ENCODE results near the gene SLIT3.
"Not testable (repeated sequence)": the region's sequence is repeated elsewhere in the genome, so short reads cannot be mapped to it uniquely, and the experiment has no call there.

SLIT3 gene

GRCh38 chr5:169216866-169217265, 84.1 kb downstream of the SLIT3 start:
- no peak for DNase-seq

GRCh38 chr5:169213479-169213878, 87.5 kb downstream of the SLIT3 start:
- no peak for DNase-seq

GRCh38 chr5:169211761-169212160, 89.2 kb downstream of the SLIT3 start:
- DNase-seq: not testable (repeated sequence)

- no peak for DNase-seq
Observed at GRCh38 chr5:169204788-169205400, 96.0 kb downstream of the SLIT3 start.

DNA sequence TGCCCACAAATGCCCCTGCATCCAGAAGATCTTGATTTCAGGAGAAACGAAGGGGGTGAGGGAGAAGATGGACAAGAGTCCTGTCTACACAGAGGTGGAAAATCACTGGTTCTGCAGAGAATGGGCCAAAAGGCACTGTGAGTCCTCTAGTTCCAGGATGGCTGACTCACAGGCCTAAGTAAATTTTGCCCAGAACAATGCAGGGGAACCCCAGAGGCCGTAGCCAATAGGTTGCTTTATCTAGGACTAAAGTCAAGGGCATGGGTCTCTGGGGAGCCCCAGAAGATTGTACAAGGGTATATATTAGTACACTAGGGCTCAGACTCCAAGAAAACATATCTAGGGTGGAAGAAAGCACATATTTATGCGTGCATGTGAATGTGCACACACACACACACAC, 98.0 kb downstream of the SLIT3 start:
- DNase-seq: no peak

GRCh38 chr5:169201597-169201996, 99.3 kb downstream of the SLIT3 start:
- no peak for DNase-seq

GRCh38 chr5:169200125-169200778, 100.7 kb downstream of the SLIT3 start:
- DNase-seq: no peak

DNA sequence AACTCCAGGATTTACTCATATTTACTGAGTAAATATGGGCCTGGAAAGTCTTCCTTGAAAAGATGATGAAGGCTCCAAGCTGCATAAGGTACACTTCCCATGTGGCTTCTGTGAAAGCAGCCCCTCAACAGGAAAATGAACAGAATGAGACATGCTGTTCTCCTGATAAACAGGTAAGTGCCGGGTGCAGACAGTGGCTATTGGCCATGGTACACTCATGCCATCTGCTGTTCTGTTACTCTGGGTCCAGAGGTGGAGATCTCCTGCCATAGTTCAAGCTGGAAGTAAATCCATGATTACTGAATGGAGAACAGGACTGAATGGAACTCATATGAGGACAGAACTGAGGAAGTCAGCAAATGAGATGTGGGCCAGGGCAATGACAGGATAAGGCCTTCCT, 103.6 kb downstream of the SLIT3 start:
- DNase-seq: no peak

GRCh38 chr5:169196059-169196458, 104.9 kb downstream of the SLIT3 start:
- DNase-seq: no peak

- no peak for DNase-seq
Observed at GRCh38 chr5:169195601-169196000, 105.3 kb downstream of the SLIT3 start.

- no peak for DNase-seq
Observed at GRCh38 chr5:169192536-169192935, 108.4 kb downstream of the SLIT3 start.

- DNase-seq: no peak
Observed at GRCh38 chr5:169190849-169191248, 110.1 kb downstream of the SLIT3 start.

GRCh38 chr5:169185626-169186025, 115.3 kb downstream of the SLIT3 start:
- DNase-seq: no peak

GRCh38 chr5:169183576-169183975, 117.4 kb downstream of the SLIT3 start:
- DNase-seq: no peak

DNA sequence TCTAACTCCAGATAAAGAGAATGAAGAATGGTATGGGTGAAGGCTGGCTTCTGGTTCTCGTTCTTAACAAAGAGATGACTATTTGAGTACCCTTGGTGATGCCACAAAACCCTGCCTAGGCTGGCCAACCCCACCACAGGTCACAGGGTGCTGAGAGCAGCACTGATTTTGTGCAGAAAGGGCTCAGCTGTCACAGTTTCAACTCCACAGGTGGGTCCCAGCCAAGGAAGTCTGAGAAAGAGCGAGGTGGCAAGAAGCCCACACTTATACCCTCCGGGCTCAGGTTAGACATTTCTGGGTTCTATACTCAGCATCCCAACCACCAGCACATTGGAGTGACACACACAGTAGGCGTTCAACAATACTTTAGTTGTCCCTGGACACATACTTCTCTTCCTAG, 118.1 kb downstream of the SLIT3 start:
- DNase-seq: no peak

DNA sequence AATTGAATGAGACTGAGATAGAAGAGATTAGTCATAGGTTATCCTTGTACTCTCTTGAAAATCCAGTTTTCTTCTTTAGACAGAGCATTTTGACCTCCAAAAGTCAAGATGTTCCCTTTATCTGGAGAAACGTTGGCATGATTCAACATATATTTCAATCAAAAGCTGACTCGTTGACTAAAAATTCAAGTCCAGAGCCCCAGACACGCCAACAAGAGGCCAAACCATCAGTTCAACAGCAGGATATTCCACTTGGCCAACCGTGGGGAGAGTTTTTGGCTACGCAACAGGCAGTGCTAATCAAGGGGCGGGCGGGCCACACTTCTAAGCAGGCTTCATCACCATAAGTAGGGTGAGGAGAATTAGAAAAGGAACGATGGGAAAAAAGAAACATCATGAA, 119.1 kb downstream of the SLIT3 start:
- DNase-seq: no peak

GRCh38 chr5:169178754-169179153, 122.2 kb downstream of the SLIT3 start:
- DNase-seq: no peak

GRCh38 chr5:169178274-169178673, 122.7 kb downstream of the SLIT3 start:
- DNase-seq: no peak

- no peak for DNase-seq
Observed at GRCh38 chr5:169176709-169177694, 123.9 kb downstream of the SLIT3 start.

DNA sequence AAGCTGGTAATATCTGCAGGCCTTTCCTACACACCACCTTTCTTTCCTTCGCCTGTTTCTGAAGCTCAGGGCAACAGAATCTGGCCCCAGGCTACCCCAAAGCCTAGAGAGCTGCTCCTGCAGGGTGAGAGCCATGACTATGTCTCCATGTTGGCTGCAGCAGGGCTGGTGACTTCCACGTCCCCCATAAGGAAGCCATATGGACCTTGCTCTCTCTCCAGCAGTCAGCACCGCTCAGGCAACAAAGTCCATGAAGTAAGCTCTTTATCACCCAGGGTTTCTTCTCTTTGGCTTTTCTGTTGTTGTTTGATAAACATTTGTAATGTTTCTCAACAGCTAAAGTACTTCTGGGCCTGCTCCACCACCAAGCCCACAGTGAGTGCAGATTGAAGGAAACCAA, 125.2 kb downstream of the SLIT3 start:
- no peak for DNase-seq

- no peak for DNase-seq
Observed at GRCh38 chr5:169174923-169175322, 126.0 kb downstream of the SLIT3 start.

- no peak for DNase-seq
Observed at GRCh38 chr5:169173372-169173771, 127.6 kb downstream of the SLIT3 start.

- no peak for DNase-seq
Observed at GRCh38 chr5:169171515-169171914, 129.4 kb downstream of the SLIT3 start.

- no peak for DNase-seq
Observed at GRCh38 chr5:169169783-169170182, 131.2 kb downstream of the SLIT3 start.

All from NK-92 treated with Interleukin-12 subunit alpha and Interleukin-12 subunit beta, amount 100 ng/mL, for 24 hours (cell line).